Sigmoid colon (tissue), 4 donors: Measurements from ENCODE around the gene CAMK1D.

Experiments
- EP300 ChIP-seq, 4 donors: sonication (generic); formaldehyde crosslinking; IDR thresholded peaks; one replicate each; pipeline ENCODE4 v1.6.1; 2017; ENCODE audit warnings: antibody characterized with exemption in 4 of 4
- POLR2A ChIP-seq, 2 donors: fragments of 450-650 bp; IDR thresholded peaks; one replicate each; pipeline ENCODE4 v1.6.1; 2016; ENCODE audit warnings: antibody characterized with exemption in 2 of 2, mild to moderate bottlenecking in 2 of 2, moderate library complexity in 2 of 2
- POLR2AphosphoS5 ChIP-seq, 4 donors: sonication (generic); formaldehyde crosslinking; IDR thresholded peaks; one replicate each; pipeline ENCODE4 v1.6.1; 2017; ENCODE audit warnings: antibody characterized with exemption in 4 of 4
- TF ChIP-seq, protein P1 (sequence below), 4 experiments: fragments of 450-650 bp in 3 of 4; fragments of 200-600 bp in 1 of 4; IDR thresholded peaks; one replicate each; pipeline ENCODE4 v1.5.1; 2016 to 2019; ENCODE audit warnings: antibody characterized with exemption in 4 of 4, mild to moderate bottlenecking in 3 of 4, moderate library complexity in 2 of 4

DNA sequence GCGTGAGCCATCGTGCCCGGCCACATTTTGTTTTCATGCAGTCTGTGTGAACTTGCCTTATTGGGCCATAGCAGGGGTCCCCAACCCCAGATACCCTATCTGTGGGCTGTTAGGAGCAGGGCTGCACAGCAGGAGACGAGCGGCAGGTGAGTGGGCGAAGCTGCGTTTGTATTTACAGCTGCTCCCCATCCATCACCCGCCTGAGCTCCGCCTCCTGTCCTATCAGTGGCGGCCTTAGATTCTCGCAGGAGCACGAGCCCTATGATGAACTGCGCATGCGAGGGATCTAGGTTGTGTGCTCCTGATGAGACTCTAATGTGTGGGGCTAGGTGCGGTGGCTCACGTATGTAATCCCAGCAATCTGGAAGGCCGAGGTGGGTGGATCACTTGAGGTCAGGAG lies 293.9 kb downstream of the CAMK1D start:
- TF ChIP-seq, protein P1, sequence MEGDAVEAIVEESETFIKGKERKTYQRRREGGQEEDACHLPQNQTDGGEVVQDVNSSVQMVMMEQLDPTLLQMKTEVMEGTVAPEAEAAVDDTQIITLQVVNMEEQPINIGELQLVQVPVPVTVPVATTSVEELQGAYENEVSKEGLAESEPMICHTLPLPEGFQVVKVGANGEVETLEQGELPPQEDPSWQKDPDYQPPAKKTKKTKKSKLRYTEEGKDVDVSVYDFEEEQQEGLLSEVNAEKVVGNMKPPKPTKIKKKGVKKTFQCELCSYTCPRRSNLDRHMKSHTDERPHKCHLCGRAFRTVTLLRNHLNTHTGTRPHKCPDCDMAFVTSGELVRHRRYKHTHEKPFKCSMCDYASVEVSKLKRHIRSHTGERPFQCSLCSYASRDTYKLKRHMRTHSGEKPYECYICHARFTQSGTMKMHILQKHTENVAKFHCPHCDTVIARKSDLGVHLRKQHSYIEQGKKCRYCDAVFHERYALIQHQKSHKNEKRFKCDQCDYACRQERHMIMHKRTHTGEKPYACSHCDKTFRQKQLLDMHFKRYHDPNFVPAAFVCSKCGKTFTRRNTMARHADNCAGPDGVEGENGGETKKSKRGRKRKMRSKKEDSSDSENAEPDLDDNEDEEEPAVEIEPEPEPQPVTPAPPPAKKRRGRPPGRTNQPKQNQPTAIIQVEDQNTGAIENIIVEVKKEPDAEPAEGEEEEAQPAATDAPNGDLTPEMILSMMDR (IDR thresholded peaks at IDR 0.05): no peak
- TF ChIP-seq POLR2A (IDR thresholded peaks at IDR 0.05) (no peak), EP300 (IDR thresholded peaks at IDR 0.05) (no peak), POLR2AphosphoS5 (IDR thresholded peaks at IDR 0.05) (no peak)
